ENCODE measurements around the gene TMEM51. TPM values are rescaled to one million over a fixed set of nuclear protein-coding genes. Genes with fewer than 3 reads are reported as not detected.

Gene TMEM51
- total and polyA plus RNA-seq, 9 of the 15 experiments (the other 6 are each of a cell fraction or from before 2014, with no cell fraction given) = 0.06 to 1.4 (median 0.58) TPM

GRCh38 chr1:15152318-15153183 is 996 bp upstream of the TMEM51 start (continued):
- TF ChIP-seq ARID3A (IDR thresholded peaks at IDR 0.05; ENCODE audit: borderline replicate concordance, low read depth, low read length) (no peak), RBM15 (IDR thresholded peaks at IDR 0.05; ENCODE audit: insufficient read depth, low read length) (no peak), IFI16 (CRISPR knock-in tag; IDR thresholded peaks at IDR 0.05) (no peak), MGA (IDR thresholded peaks at IDR 0.05) (no peak), ATF4 (CRISPR knock-in tag; IDR thresholded peaks at IDR 0.05) (no peak), HNRNPK (IDR thresholded peaks at IDR 0.05; ENCODE audit: low read depth, low read length, poor library complexity, severe bottlenecking) (no peak), PRDM10 (IDR thresholded peaks at IDR 0.05; ENCODE audit: partially characterized antibody) (no peak)
